HG03064 (cell line): ENCODE results near the gene CNIH3.

Source experiments
- ATAC-seq: cut with Tn5 transposase; IDR thresholded peaks from one replicate; pipeline ENCODE4 v1.9.1; 2021; ENCODE audit warnings: low read depth; ENCODE audit not compliant: unreplicated experiment

The CNIH3 gene

DNA sequence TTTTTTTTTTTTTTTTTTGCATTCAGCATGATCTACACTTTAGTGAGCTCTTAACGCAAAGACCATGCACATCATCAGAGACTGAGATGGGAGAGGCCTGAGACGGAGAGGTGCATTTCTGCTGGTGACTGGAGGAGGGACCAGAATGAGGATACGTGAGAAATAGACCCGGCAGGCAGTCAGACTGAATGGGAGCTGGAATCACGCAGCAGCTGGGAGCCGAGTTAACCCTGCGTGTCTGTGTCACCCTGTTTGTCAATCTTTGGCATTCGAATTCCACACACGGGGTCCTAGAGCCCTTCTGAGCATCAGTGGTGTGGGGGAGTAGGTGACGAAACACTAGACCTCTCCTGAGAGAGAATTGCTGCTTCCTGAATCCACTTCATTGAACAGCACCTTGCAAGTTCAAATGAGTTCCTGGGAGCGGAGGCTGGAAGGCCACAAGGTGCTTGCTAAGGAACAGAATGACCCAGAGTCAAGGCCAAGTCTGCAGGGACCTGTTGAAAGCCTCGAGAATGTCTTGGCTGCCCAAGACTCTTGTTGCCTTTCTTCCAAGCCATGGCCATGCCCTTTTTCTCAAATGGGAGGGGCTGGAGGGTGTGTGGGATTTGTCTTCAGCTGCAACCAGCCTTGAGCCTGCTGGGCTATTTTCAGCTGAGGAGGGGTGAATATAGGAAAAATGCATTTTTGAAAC is 123.3 kb downstream of the CNIH3 start:
- ATAC-seq = no peak

DNA sequence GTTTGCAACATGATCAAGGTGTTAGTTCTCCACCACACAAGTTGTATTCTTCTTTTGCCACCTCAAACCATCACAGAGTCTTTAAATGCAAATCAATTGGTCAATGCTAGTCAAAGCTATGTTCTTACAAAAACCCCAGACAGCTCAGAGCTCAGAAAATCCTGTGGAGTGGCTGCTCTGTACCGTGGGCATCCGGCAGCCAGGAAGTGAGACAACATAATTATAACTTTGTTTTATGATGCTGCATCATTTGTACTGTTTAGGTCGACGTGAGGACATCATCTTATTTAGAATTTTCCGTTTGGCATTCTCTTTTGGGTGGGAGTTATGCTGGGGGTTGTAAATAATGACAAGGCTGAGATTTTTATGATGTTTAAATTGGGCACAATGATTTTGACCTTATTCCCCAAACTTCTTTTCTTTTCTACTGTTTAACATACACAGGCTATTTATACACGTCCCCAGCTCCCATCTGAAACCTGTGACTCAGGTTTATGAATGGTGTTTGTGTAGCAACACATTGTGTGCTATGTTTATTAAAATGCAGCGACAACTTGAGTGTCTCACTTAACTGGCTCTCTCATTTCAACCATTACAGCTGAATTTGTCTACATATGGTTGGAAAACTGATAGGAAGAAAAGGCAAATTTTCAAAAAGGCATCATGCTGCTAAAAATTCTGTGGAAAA is 124.0 kb downstream of the CNIH3 start:
- ATAC-seq = peak; percentile 84

- no peak for ATAC-seq
These were observed 124.6 kb downstream of the CNIH3 start for GRCh38 chr1:224740685-224741052.

DNA sequence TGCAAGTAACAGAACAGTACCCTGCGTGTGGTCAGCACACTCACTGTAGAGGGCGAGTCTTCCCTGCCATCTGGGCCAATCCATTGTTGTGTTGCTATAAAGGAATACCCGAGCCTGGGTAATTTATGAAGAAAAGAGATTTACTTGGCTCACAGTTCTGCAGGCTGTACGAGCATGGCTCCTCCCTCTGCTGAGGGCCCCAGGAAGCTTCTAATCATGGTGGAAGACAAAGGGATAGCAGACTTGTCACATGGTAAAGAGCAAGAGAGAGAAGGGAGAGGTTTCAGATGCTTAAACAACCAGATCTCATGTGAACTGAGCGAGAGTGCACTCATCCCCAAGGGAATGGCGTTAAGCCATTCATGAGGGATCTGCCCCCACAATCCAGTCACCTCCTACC is 126.2 kb downstream of the CNIH3 start:
- no peak for ATAC-seq

- ATAC-seq = no peak
These were observed 127.6 kb downstream of the CNIH3 start for GRCh38 chr1:224743608-224744164.

GRCh38 chr1:224744521-224744920 is 128.4 kb downstream of the CNIH3 start:
- ATAC-seq = no peak

GRCh38 chr1:224745394-224745793 is 129.3 kb downstream of the CNIH3 start:
- ATAC-seq = no peak

DNA sequence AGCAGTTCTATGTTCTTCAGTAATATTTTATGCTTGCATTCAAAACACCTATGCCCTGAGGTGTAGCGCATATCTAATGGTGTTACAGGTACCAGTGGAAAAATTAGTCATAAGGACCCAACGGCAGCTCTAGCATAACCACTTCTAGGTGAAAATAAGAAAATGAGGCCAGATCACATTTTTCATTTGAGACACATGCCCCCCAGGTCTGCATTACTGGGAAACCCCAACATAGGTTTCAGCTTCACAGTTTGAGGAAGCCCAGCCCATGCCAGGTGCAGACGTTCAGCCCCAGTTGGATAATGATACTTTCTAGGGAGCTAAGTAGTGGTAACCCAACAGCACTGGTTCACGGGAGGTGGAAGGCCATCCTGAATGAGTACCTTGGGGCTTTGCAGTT is 129.8 kb downstream of the CNIH3 start:
- peak; percentile 44 for ATAC-seq

DNA sequence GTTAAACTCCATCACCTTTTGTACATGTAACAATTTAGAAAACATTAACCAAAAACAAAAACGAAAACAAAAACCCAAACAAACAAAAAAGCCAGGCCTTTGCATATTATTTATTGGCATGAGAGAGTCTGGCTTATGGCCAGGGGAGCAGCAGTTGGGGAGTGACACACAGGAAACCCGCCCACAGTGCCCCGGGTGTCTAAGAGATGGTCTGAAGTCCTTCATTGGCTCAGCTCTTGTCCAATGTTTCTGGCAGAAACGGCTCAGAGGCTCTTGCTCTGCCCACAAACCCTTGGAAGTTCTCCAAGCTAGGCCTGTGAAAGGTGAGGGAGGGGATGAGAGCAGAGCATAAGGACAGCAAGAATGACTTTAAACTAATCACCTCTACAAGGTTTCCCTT is 131.5 kb downstream of the CNIH3 start:
- peak; percentile 67 for ATAC-seq

GRCh38 chr1:224749916-224750315 is 133.8 kb downstream of the CNIH3 start:
- ATAC-seq = no peak

GRCh38 chr1:224751624-224752311 is 135.7 kb downstream of the CNIH3 start:
- ATAC-seq = no peak

DNA sequence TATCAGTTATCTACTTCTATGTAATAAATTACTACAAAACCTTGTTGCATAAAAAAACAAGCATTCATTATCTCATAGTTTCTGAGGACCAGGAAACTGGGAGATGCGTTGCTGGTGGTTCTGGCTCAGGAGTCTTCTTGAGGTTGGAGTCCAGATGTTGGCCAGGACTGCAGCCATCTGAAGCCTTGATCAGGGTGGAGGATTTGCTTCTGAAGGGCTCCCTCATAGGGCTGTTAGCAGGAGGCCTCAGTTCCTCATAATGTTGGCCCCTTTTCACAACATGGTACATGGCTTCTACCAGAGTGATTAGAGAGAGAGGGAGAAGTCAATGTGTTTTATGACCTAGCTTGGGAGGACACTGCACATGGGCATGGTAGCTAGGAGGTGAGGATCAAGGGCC is 137.4 kb downstream of the CNIH3 start:
- ATAC-seq = no peak

- no peak for ATAC-seq
These were observed 139.5 kb downstream of the CNIH3 start for GRCh38 chr1:224755586-224755985.

DNA sequence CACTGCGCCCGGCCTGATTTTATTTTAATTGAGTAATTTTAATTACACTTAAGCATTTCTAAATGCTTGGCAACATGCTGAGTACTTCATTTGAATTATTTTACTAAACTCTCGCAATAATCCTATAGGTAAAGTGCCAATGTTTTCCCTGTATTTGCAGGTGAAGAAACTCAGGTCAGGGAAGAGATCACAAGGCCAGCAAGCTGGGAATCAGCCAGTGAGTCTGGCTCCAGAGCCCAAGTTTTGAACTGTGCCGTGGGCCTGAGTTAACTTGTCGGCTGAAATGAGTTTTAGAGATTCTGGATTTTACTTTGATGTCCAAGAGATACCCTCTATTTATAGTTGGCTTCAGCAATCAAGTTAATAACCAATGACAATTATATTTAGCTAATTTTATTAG is 141.4 kb downstream of the CNIH3 start:
- no peak for ATAC-seq

DNA sequence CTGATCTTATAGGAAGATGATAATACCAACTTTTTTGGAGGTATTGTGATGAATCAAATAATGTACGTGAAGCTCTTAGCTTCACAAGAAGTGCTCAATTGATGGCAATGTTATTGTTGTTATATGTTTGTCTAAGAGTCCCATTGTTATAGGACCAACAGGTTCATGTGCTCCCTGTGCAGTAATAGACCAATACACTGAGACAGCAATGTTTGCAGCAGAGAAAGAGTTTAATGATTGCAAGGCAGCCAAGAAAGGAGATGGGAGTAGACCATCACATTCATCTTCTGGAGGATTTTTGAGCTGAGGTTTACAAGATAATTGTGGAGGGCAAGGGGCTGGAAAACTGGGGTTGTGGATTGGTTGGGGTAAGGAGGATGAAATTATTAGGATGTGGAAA is 143.0 kb downstream of the CNIH3 start:
- no peak for ATAC-seq

DNA sequence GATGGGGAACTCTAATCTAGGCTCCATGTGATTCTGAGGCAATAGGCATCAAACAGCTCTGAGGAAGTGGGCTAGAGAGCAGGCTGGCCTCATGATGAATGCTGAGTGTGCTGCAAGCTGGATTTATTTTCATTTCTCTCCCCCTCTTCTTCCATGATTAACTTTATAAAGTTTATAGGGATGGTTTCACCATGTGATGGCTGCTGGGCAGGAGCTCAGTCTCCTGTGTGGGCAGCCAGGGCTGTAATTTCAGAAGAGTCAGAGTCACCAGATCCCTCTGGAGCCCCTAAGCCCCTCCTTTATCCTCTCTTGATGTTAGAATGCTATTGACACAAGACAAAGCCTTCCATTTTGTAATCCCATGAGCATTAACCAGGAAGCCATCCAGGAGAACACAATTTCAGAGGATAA is 143.6 kb downstream of the CNIH3 start:
- ATAC-seq = no peak

- ATAC-seq = no peak
These were observed 144.0 kb downstream of the CNIH3 start for GRCh38 chr1:224760163-224760562.

DNA sequence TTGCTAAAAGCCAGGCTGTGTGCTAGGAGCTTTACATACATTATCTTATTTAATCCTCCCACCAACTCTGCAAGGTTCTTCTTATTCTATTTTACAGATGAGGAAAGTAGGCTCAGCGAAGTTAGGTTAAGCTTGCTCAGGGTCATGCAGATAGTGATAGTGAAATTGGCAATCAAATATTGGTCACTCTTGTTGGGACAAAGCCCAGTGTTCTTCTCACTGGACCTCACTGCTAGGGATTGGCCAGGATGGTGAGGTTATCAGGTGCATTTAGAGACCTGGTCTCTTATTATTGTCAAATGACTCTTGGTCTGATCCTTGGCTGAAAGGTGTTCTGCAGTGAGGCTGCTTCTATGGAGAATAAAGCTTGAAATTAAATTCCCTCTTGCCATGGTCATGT is 145.1 kb downstream of the CNIH3 start:
- ATAC-seq = no peak

DNA sequence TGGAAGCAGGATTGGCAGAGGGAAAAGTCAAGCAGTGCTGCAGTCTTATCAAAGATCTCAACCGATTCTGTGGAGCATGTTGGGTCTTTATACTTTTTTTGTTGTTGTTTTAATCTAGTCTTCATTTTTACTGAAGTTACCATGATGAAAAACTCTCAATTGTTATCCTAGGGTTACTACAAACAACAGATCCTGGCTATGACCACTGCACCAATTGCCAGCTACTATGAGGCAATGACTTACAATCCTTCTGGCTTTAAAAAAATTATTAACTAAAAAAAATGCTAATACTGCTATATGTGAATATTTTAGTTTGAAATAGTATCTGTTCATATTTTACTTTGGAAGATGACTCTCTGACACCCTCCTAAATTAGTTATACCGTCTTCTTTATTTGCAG is 145.9 kb downstream of the CNIH3 start:
- ATAC-seq = no peak

DNA sequence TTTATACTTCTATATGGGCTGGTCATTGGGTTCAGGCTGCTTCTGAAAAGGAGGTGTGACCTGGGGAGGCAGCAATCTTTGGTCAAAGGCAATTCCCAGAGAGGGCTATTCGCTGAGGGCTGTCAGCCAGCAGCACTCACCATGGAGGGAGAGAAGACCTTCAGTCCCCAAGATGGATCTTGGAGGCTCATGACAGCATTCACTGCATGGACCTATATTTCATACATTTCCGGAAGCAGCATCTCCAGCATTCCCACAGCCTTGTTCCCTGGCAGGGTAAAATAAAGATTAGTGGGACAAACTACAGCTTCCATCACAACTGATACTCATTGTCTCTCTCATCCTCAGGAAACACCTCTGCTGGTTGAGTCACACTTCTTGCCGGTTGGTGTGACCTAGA is 146.6 kb downstream of the CNIH3 start:
- no peak for ATAC-seq

DNA sequence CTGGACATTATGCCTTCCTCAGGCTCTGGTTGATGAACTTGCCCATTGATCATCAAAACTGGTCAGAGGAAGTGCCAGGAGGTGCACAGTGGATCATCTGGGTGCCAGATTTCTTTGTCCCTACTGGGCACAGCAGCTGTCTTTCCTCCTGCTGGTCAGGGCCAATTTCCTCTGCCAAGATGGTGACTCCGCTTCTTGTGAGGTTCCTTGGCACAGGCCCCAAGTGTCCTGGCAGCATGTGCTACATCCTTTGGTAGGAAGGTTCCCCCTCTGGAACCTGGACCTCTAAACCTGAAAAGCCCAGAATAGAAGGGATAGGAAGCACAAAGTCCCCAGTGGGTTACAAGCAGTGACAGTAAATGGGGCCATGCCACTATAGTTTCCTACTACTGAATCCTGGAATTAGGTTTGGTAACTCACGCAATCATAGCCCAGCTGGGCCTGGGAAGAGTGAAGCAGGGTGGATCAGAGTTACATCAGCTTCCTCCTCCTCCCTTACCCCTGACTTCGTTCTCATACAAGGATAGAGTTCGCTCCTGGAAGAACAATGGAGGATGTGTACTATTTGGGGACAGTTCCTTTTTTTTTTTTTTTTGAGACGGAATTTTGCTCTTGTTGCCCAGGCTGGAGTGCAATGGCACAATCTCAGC is 147.1 kb downstream of the CNIH3 start:
- no peak for ATAC-seq
